GM12878 (cell line): Measurements from ENCODE around the gene AP4E1. TPM values are rescaled to one million over a fixed set of nuclear protein-coding genes. Genes with fewer than 3 reads are reported as not detected.
A peak's percentile ranks its signal among the peaks of the same experiment; 100 is the strongest.

Experiments
- ATAC-seq: fragments of 200-7000 bp; cut with Tn5 transposase; 3 replicates; pipeline ENCODE4 v1.9.1; 2020; ENCODE audit warnings: mild to moderate bottlenecking, moderate library complexity
- BruUV-seq: library from RNA; stranded (reverse); fragments of 400-500 nt; replicated peaks from 2 replicates; lab custom pipeline; 2021; lab: Mats Ljungman, UMichigan
- CTCF ChIA-PET: fragments of 300-600 bp; sonication (Branson Sonifier 250); formaldehyde crosslinking; extraction: SDS; loops from one replicate; lab custom pipeline; 2021; ENCODE audit warnings: inconsistent platforms; lab: Yijun Ruan, JAX
- POLR2A ChIA-PET: fragments of 350-600 bp; formaldehyde crosslinking; extraction: SDS; loops from one replicate; lab custom pipeline; 2021; ENCODE audit warnings: inconsistent platforms; lab: Charles Lee
- RAD21 ChIA-PET: fragments of 300-600 bp; sonication (Branson Sonifier 250); formaldehyde crosslinking; loops from one replicate; lab custom pipeline; 2023; ENCODE audit warnings: antibody characterized with exemption; ENCODE audit not compliant: unreplicated experiment; lab: Charles Lee
- SMC1A ChIA-PET: fragments of 300-600 bp; sonication (Branson Sonifier 250); formaldehyde crosslinking; loops from one replicate; lab custom pipeline; 2023; ENCODE audit not compliant: unreplicated experiment, uncharacterized antibody; lab: Charles Lee
- DNase-seq: peaks from one replicate; pipeline ENCODE4 v3.0.0-alpha.2; 2011; ENCODE audit warnings: low read depth, low spot score
- FAIRE-seq: peaks from 3 replicates; lab custom pipeline; 2011; peaks lifted over from hg19 to GRCh38; lab: Jason Lieb, UNC
- H2AFZ ChIP-seq: 2 replicates; pipeline ENCODE4 v1.6.0; 2011; ENCODE audit warnings: low read depth, low read length, control low read depth; ENCODE audit not compliant: control insufficient read depth
- H3K27ac ChIP-seq: 2 replicates; pipeline ENCODE4 v1.5.1; 2011; ENCODE audit warnings: control low read depth; ENCODE audit not compliant: control insufficient read depth, insufficient read depth
- H3K27me3 ChIP-seq, 2 experiments: replicated peaks in 1 of 2; 2 replicates each; pipeline versions ENCODE4 v1.6.0 to v1.6.1; 2011; ENCODE audit warnings: low read length in 1 of 2; ENCODE audit not compliant: control insufficient read depth in 2 of 2, insufficient read depth in 2 of 2
- H3K36me3 ChIP-seq, 2 experiments: 2 replicates each; pipeline ENCODE4 v1.5.1; 2011; ENCODE audit warnings: low read length in 1 of 2; ENCODE audit not compliant: control insufficient read depth in 2 of 2, insufficient read depth in 2 of 2
- H3K4me1 ChIP-seq: 2 replicates; pipeline ENCODE4 v1.6.1; 2011; ENCODE audit warnings: mild to moderate bottlenecking, low read length, moderate library complexity, mixed read lengths; ENCODE audit not compliant: control insufficient read depth, insufficient read depth
- H3K4me2 ChIP-seq: 2 replicates; pipeline ENCODE4 v1.6.0; 2011; ENCODE audit warnings: control low read depth; ENCODE audit not compliant: control insufficient read depth, insufficient read depth
- H3K4me3 ChIP-seq: fragments of 200-600 bp; sonication (generic); 2 replicates; pipeline ENCODE4 v1.5.1; 2016
- H3K79me2 ChIP-seq: 2 replicates; pipeline ENCODE4 v1.6.0; 2011; ENCODE audit warnings: low read length; ENCODE audit not compliant: control insufficient read depth, insufficient read depth
- H3K9ac ChIP-seq: 2 replicates; pipeline ENCODE4 v1.8.0; 2011; ENCODE audit warnings: low read length, control low read depth, mixed read lengths; ENCODE audit not compliant: control insufficient read depth, insufficient read depth
- H3K9me3 ChIP-seq: replicated peaks from 3 replicates; pipeline ENCODE4 v1.5.1; 2011; ENCODE audit warnings: mild to moderate bottlenecking, low read length; ENCODE audit not compliant: control insufficient read depth, insufficient read depth
- H4K20me1 ChIP-seq: 2 replicates; pipeline ENCODE4 v1.6.0; 2011; ENCODE audit not compliant: control insufficient read depth, insufficient read depth
- CUX1 ChIP-seq: IDR thresholded peaks from 2 replicates; pipeline ENCODE4 v1.6.1; 2012; ENCODE audit warnings: improper control_type of control experiment, low read depth, low read length; ENCODE audit not compliant: insufficient replicate concordance
- EZH2 ChIP-seq: IDR thresholded peaks from 2 replicates; pipeline ENCODE4 v1.6.1; 2012; ENCODE audit warnings: low read depth, mild to moderate bottlenecking, control low read depth, inconsistent platforms, low read length, borderline replicate concordance; ENCODE audit not compliant: control insufficient read depth
- FOXM1 ChIP-seq: IDR thresholded peaks from 2 replicates; pipeline ENCODE4 v1.6.1; 2012; ENCODE audit warnings: low read depth, mild to moderate bottlenecking, inconsistent platforms, low read length, moderate library complexity
- GABPA ChIP-seq: IDR thresholded peaks from 2 replicates; pipeline ENCODE4 v1.6.1; 2014; ENCODE audit warnings: antibody characterized with exemption, low read depth, mild to moderate bottlenecking, inconsistent platforms
- KDM1A ChIP-seq: fragments of 200-600 bp; sonication (generic); IDR thresholded peaks from 2 replicates; pipeline ENCODE4 v1.6.1; 2016; ENCODE audit warnings: borderline replicate concordance
- SIN3A ChIP-seq: IDR thresholded peaks from 2 replicates; pipeline ENCODE4 v1.6.1; 2012; ENCODE audit warnings: low read depth, low read length, improper control_type of control experiment
- USF2 ChIP-seq: IDR thresholded peaks from 2 replicates; pipeline ENCODE4 v1.6.1; 2011; ENCODE audit warnings: low read depth, low read length, improper control_type of control experiment, borderline replicate concordance
- YBX1 ChIP-seq: fragments of 450-650 bp; IDR thresholded peaks from 2 replicates; pipeline ENCODE4 v1.6.1; 2016; ENCODE audit warnings: antibody characterized with exemption
- WGBS: methylation state at CpG from one replicate; pipeline ENCODE4 v1.1.6; 2016; ENCODE audit warnings: low lambda C conversion rate; ENCODE audit not compliant: insufficient replicate concordance, insufficient coverage; ENCODE audit errors: missing lambda C conversion rate; 5-methylcytosine and 5-hydroxymethylcytosine counted together
- in situ Hi-C: fragments of 300-500 bp; cut with MboI; formaldehyde crosslinking; loops from 9 replicates; pipeline ENCODE4 v1.14.3; 2018; ENCODE audit warnings: mixed read lengths
- intact Hi-C: fragments of 100-400 bp; cut with micrococcal nuclease; formaldehyde crosslinking; loops from one replicate; pipeline ENCODE4 v1.14.2; 2022; ENCODE audit not compliant: unreplicated experiment
- polyA plus RNA-seq, 11 experiments: library from polyadenylated mRNA; depleted of rRNA in 4 of 11; unstranded in 6 of 11; stranded (reverse) in 5 of 11; fragments of >200 nt; fragmentation: Nextera tagmentation in 4 of 11; fragmentation: Illumina TruSeq in 1 of 11; extraction: Ambion mirVana in 4 of 11; extraction: Trizol in 1 of 11; gene quantifications; 1 replicate in 1 of 11; 2 replicates in 10 of 11; pipeline versions ENCODE4 v1.2.1 to v1.2.3, GENCODE V29; 2011 to 2016; ENCODE audit warnings: inconsistent platforms in 2 of 11, missing spikeins in 2 of 11, low read depth in 1 of 11
- total RNA-seq, 4 experiments: library from RNA; depleted of rRNA in 3 of 4; stranded (reverse); fragments of >200 nt in 3 of 4; fragmentation: Illumina TruSeq in 1 of 4; extraction: Trizol in 1 of 4; gene quantifications; 2 replicates each; pipeline versions ENCODE4 v1.2.1 to v1.2.3, GENCODE V29; 2013 to 2021

Gene AP4E1
- total and polyA plus RNA-seq, 10 of the 15 experiments (the other 5 are each of a cell fraction or from before 2014, with no cell fraction given), result 1.2 to 11.4 (median 6.7) TPM

DNA sequence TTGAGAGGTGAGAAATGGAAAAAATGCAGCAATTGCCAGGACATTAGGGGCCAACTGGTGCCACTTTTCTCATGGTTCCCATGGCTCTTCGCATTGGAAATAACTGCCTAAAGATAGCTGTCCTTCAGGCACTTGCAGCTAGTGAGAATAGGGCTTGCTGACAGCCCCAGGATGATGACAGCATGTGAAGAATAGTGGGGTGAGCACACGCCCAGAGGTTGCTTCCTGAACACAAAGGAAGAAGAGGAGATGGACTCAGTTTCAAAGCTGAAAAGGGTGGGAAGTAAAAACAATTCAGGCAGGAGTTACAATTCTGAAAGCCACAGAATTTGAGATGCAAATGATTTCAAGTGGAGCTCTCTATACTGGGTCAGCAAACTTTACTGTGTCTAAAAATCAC is 140.6 kb downstream of the AP4E1 start:
- no peaks in the 10 kb centered on the region for H3K27me3 ChIP-seq
- no peaks in the 10 kb centered on the region for H4K20me1 ChIP-seq
- TF ChIP-seq SIN3A, result no peak
- TF ChIP-seq YBX1, result no peak
- TF ChIP-seq FOXM1, result no peak
- no peak for TF ChIP-seq USF2
- no peak for TF ChIP-seq CUX1
- TF ChIP-seq KDM1A, result no peak
- no peak for TF ChIP-seq EZH2
- no peak for TF ChIP-seq GABPA
- peaks cover 8% of the 10 kb centered on the region for H3K4me1 ChIP-seq
- peak overlapping the region; percentile 50; the same call in 1 of the 2 replicates for H3K4me2 ChIP-seq
- FAIRE-seq (no peak), DNase-seq (no peak), ATAC-seq (no peak)
- H3K36me3 ChIP-seq, result no peaks in the 10 kb centered on the region
- in situ Hi-C loops, result no loop called here
- POLR2A ChIA-PET, result interaction anchor here (1.0 kb wide), 1 partner anchor 14 kb away, joined by 3 read pairs; no protein-coding TSS in a partner anchor
- intact Hi-C loops, result no loop called here
- SMC1A ChIA-PET, result interaction anchor here (0.9 to 3.8 kb wide), 5 partner anchors 16 to 36 kb away, joined by 3 to 19 read pairs (median 4); no protein-coding TSS in a partner anchor
- RAD21 ChIA-PET, result interaction anchor here (0.9 to 1.5 kb wide), 3 partner anchors 10 to 31 kb away, joined by 3 to 4 read pairs (median 3); no protein-coding TSS in a partner anchor
- BruUV-seq, result no TSS peak
- no peaks in the 10 kb centered on the region for H3K9me3 ChIP-seq
- H3K9ac ChIP-seq, result no peak overlapping the region
- no peak overlapping the region for H3K4me3 ChIP-seq
- no peak overlapping the region for H3K27ac ChIP-seq
- no peak overlapping the region; the same call in 1 of the 2 replicates for H2AFZ ChIP-seq
- WGBS, result 50% methylated on average over 2 of the region's 2 CpGs
- no peaks in the 10 kb centered on the region for H3K79me2 ChIP-seq
- CTCF ChIA-PET, result no interaction called here
